ENCODE data around the gene RNGTT. TPM values are rescaled to one million over a fixed set of nuclear protein-coding genes. Genes with fewer than 3 reads are reported as not detected.
A peak's percentile ranks its signal among the peaks of the same experiment; 100 is the strongest.

Gene RNGTT
- total and polyA plus RNA-seq, 10 of the 15 experiments (the other 5 are each of a cell fraction or from before 2014, with no cell fraction given): 7.7 to 30.4 (median 22.2) TPM

GRCh38 chr6:88641178-88641903 lies 322.1 kb downstream of the RNGTT start (continued):
- TF ChIP-seq SMAD1 (IDR thresholded peaks at IDR 0.05; ENCODE audit: low read depth, partially characterized antibody) (no peak), MTA2 (IDR thresholded peaks at IDR 0.05; ENCODE audit: low read depth) (peak; percentile 49), CREB1 (IDR thresholded peaks at IDR 0.05; ENCODE audit: low read depth) (peak; percentile 30; the same call in 1 of the 2 replicates), ZNF274 (IDR thresholded peaks at IDR 0.05; ENCODE audit: insufficient read depth, insufficient read length) (no peak), RELB (IDR thresholded peaks at IDR 0.05; ENCODE audit: low read depth) (peak; percentile 75), POLR2A (IDR thresholded peaks at IDR 0.05; ENCODE audit: low read depth, low read length) (no peak), SIN3A (IDR thresholded peaks at IDR 0.05; ENCODE audit: low read depth, low read length) (no peak), ZNF217 (IDR thresholded peaks at IDR 0.05) (no peak), GABPA (IDR thresholded peaks at IDR 0.05; ENCODE audit: low read depth) (no peak), CEBPB (IDR thresholded peaks at IDR 0.05; ENCODE audit: borderline replicate concordance in 1 of 2, low read depth in 2 of 2, low read length in 2 of 2) (no peak), TARDBP (IDR thresholded peaks at IDR 0.05; ENCODE audit: borderline replicate concordance) (no peak), ZNF687 (IDR thresholded peaks at IDR 0.05) (peak; percentile 55; the same call in 1 of the 2 replicates), RFX5 (IDR thresholded peaks at IDR 0.05; ENCODE audit: low read depth, low read length) (no peak), YBX1 (IDR thresholded peaks at IDR 0.05) (no peak), BRCA1 (IDR thresholded peaks at IDR 0.05; ENCODE audit: low read depth, low read length) (no peak), BACH1 (IDR thresholded peaks at IDR 0.05; ENCODE audit: borderline replicate concordance) (no peak), SP1 (IDR thresholded peaks at IDR 0.05; ENCODE audit: low read depth, low read length) (no peak), ATF2 (IDR thresholded peaks at IDR 0.05; ENCODE audit: low read length) (no peak), BCLAF1 (IDR thresholded peaks at IDR 0.05) (no peak), HDAC2 (IDR thresholded peaks at IDR 0.05) (no peak), ZNF384 (IDR thresholded peaks at IDR 0.05; ENCODE audit: borderline replicate concordance, low read depth, low read length) (peak; percentile 47; the same call in 1 of the 2 replicates), ESRRA (IDR thresholded peaks at IDR 0.05; ENCODE audit: low read length) (no peak)
